SK-N-SH treated with all-trans-retinoic acid at 6 μM for 48 hours (cell line): ENCODE measurements around the gene ENDOG.

ENCODE experiments used
- ATAC-seq: fragments of 200-7000 bp; cut with Tn5 transposase; 3 replicates; pipeline ENCODE4 v1.9.1; 2020; ENCODE audit warnings: mild to moderate bottlenecking, moderate library complexity
- ARNTL ChIP-seq: fragments of 450-650 bp; formaldehyde crosslinking; IDR thresholded peaks from 2 replicates; pipeline ENCODE4 v1.5.0; 2020; ENCODE audit warnings: low read depth, mild to moderate bottlenecking, moderate library complexity, borderline replicate concordance
- BACH2 ChIP-seq: fragments of 250-450 bp; sonication (Bioruptor Pico); IDR thresholded peaks from 2 replicates; pipeline ENCODE4 v1.9.0; 2021; ENCODE audit warnings: mild to moderate bottlenecking, borderline replicate concordance
- CSDC2 ChIP-seq: fragments of 250-450 bp; sonication (Bioruptor Pico); IDR thresholded peaks from 2 replicates; pipeline ENCODE4 v1.5.0; 2020; ENCODE audit warnings: mild to moderate bottlenecking, moderate library complexity
- ESRRG ChIP-seq: fragments of 250-450 bp; sonication (Bioruptor Pico); IDR thresholded peaks from 2 replicates; pipeline ENCODE4 v1.6.1; 2021; ENCODE audit warnings: mild to moderate bottlenecking
- GLIS3 ChIP-seq: fragments of 250-450 bp; sonication (Bioruptor Pico); IDR thresholded peaks from 2 replicates; pipeline ENCODE4 v1.5.0; 2020; ENCODE audit warnings: mild to moderate bottlenecking, moderate library complexity
- ISL1 ChIP-seq: fragments of 250-450 bp; sonication (Bioruptor Pico); IDR thresholded peaks from 2 replicates; pipeline ENCODE4 v2.1.2; 2022; ENCODE audit warnings: mild to moderate bottlenecking, moderate library complexity
- OSR1 ChIP-seq: fragments of 250-450 bp; sonication (Bioruptor Pico); IDR thresholded peaks from 2 replicates; pipeline ENCODE4 v1.8.0; 2022; ENCODE audit warnings: moderate library complexity, mild to moderate bottlenecking, inconsistent platforms
- POU6F1 ChIP-seq: fragments of 250-450 bp; sonication (Bioruptor Pico); IDR thresholded peaks from 2 replicates; pipeline ENCODE4 v1.8.0; 2021; ENCODE audit warnings: low read depth, mild to moderate bottlenecking, moderate library complexity, borderline replicate concordance
- PPARA ChIP-seq: fragments of 250-450 bp; sonication (Bioruptor Pico); IDR thresholded peaks from 2 replicates; pipeline ENCODE4 v1.5.0; 2020; ENCODE audit warnings: mild to moderate bottlenecking, borderline replicate concordance
- RARB ChIP-seq: fragments of 250-450 bp; sonication (Bioruptor Pico); IDR thresholded peaks from 2 replicates; pipeline ENCODE4 v1.8.0; 2021; ENCODE audit warnings: mild to moderate bottlenecking, moderate library complexity
- TCF4 ChIP-seq: fragments of 250-450 bp; sonication (Bioruptor Pico); IDR thresholded peaks from 2 replicates; pipeline ENCODE4 v1.8.0; 2021; ENCODE audit warnings: mild to moderate bottlenecking, moderate library complexity, borderline replicate concordance
- ZFP3 ChIP-seq: fragments of 250-450 bp; sonication (Bioruptor Pico); IDR thresholded peaks from 2 replicates; pipeline ENCODE4 v1.5.0; 2020; ENCODE audit warnings: mild to moderate bottlenecking, moderate library complexity
- ZFP30 ChIP-seq: fragments of 450-650 bp; formaldehyde crosslinking; IDR thresholded peaks from 2 replicates; pipeline ENCODE4 v1.5.0; 2022; ENCODE audit warnings: mild to moderate bottlenecking, moderate library complexity
- ZNF565 ChIP-seq: fragments of 450-650 bp; formaldehyde crosslinking; conservative IDR thresholded peaks from 2 replicates; pipeline ENCODE4 v1.5.0; 2020; ENCODE audit warnings: low read depth, mild to moderate bottlenecking, moderate library complexity
- ZNF70 ChIP-seq: fragments of 450-650 bp; formaldehyde crosslinking; IDR thresholded peaks from 2 replicates; pipeline ENCODE4 v1.5.0; 2020; ENCODE audit warnings: mild to moderate bottlenecking, moderate library complexity
- ZNF8 ChIP-seq: fragments of 450-650 bp; formaldehyde crosslinking; IDR thresholded peaks from 2 replicates; pipeline ENCODE4 v1.5.0; 2020; ENCODE audit warnings: mild to moderate bottlenecking, moderate library complexity
- TF ChIP-seq, protein P1 (sequence below): fragments of 250-450 bp; sonication (Bioruptor Pico); IDR thresholded peaks from 2 replicates; pipeline ENCODE4 v1.5.0; 2020; ENCODE audit warnings: mild to moderate bottlenecking, moderate library complexity
- TF ChIP-seq, protein P2 (sequence below): fragments of 250-450 bp; sonication (Bioruptor Pico); IDR thresholded peaks from 2 replicates; pipeline ENCODE4 v1.5.1; 2020; ENCODE audit warnings: low read depth, mild to moderate bottlenecking, moderate library complexity
- TF ChIP-seq, protein P3 (sequence below): fragments of 250-450 bp; sonication (Bioruptor Pico); IDR thresholded peaks from 2 replicates; pipeline ENCODE4 v1.8.0; 2020; ENCODE audit warnings: mild to moderate bottlenecking, moderate library complexity, borderline replicate concordance
- TF ChIP-seq, protein P4 (sequence below): fragments of 250-450 bp; sonication (Bioruptor Pico); IDR thresholded peaks from 2 replicates; pipeline ENCODE4 v1.5.1; 2021; ENCODE audit warnings: mild to moderate bottlenecking, moderate library complexity

Gene ENDOG

GRCh38 chr9:128835246-128836210 is 17.2 kb downstream of the ENDOG start:
- TF ChIP-seq POU6F1 (CRISPR knock-in tag) (no peak), ZFP3 (CRISPR knock-in tag) (no peak), ISL1 (CRISPR knock-in tag) (no peak), ZNF70 (CRISPR knock-in tag) (no peak), RARB (CRISPR knock-in tag) (no peak), CSDC2 (CRISPR knock-in tag) (no peak), ZNF565 (CRISPR knock-in tag) (no peak), ARNTL (CRISPR knock-in tag) (no peak), OSR1 (CRISPR knock-in tag) (no peak)
- TF ChIP-seq, protein P1, sequence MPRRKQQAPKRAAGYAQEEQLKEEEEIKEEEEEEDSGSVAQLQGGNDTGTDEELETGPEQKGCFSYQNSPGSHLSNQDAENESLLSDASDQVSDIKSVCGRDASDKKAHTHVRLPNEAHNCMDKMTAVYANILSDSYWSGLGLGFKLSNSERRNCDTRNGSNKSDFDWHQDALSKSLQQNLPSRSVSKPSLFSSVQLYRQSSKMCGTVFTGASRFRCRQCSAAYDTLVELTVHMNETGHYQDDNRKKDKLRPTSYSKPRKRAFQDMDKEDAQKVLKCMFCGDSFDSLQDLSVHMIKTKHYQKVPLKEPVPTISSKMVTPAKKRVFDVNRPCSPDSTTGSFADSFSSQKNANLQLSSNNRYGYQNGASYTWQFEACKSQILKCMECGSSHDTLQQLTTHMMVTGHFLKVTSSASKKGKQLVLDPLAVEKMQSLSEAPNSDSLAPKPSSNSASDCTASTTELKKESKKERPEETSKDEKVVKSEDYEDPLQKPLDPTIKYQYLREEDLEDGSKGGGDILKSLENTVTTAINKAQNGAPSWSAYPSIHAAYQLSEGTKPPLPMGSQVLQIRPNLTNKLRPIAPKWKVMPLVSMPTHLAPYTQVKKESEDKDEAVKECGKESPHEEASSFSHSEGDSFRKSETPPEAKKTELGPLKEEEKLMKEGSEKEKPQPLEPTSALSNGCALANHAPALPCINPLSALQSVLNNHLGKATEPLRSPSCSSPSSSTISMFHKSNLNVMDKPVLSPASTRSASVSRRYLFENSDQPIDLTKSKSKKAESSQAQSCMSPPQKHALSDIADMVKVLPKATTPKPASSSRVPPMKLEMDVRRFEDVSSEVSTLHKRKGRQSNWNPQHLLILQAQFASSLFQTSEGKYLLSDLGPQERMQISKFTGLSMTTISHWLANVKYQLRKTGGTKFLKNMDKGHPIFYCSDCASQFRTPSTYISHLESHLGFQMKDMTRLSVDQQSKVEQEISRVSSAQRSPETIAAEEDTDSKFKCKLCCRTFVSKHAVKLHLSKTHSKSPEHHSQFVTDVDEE (CRISPR knock-in tag) = no peak
- TF ChIP-seq, protein P2, sequence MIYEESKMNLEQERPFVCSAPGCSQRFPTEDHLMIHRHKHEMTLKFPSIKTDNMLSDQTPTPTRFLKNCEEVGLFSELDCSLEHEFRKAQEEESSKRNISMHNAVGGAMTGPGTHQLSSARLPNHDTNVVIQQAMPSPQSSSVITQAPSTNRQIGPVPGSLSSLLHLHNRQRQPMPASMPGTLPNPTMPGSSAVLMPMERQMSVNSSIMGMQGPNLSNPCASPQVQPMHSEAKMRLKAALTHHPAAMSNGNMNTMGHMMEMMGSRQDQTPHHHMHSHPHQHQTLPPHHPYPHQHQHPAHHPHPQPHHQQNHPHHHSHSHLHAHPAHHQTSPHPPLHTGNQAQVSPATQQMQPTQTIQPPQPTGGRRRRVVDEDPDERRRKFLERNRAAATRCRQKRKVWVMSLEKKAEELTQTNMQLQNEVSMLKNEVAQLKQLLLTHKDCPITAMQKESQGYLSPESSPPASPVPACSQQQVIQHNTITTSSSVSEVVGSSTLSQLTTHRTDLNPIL (CRISPR knock-in tag) = no peak
- TF ChIP-seq, protein P3, sequence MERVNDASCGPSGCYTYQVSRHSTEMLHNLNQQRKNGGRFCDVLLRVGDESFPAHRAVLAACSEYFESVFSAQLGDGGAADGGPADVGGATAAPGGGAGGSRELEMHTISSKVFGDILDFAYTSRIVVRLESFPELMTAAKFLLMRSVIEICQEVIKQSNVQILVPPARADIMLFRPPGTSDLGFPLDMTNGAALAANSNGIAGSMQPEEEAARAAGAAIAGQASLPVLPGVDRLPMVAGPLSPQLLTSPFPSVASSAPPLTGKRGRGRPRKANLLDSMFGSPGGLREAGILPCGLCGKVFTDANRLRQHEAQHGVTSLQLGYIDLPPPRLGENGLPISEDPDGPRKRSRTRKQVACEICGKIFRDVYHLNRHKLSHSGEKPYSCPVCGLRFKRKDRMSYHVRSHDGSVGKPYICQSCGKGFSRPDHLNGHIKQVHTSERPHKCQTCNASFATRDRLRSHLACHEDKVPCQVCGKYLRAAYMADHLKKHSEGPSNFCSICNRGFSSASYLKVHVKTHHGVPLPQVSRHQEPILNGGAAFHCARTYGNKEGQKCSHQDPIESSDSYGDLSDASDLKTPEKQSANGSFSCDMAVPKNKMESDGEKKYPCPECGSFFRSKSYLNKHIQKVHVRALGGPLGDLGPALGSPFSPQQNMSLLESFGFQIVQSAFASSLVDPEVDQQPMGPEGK = no peak
- TF ChIP-seq, all 23 proteins: peak for 0
- ATAC-seq = no peak

- TF ChIP-seq ISL1 (CRISPR knock-in tag) (no peak), ZNF70 (CRISPR knock-in tag) (no peak), TCF4 (CRISPR knock-in tag) (no peak), RARB (CRISPR knock-in tag) (no peak), ESRRG (no peak), POU6F1 (CRISPR knock-in tag) (no peak), CSDC2 (CRISPR knock-in tag) (no peak), OSR1 (CRISPR knock-in tag) (no peak), BACH2 (CRISPR knock-in tag) (no peak), ARNTL (CRISPR knock-in tag) (no peak), GLIS3 (CRISPR knock-in tag) (no peak), ZFP30 (CRISPR knock-in tag) (no peak), PPARA (CRISPR knock-in tag) (no peak), ZNF8 (CRISPR knock-in tag) (no peak)
- TF ChIP-seq, protein P4, sequence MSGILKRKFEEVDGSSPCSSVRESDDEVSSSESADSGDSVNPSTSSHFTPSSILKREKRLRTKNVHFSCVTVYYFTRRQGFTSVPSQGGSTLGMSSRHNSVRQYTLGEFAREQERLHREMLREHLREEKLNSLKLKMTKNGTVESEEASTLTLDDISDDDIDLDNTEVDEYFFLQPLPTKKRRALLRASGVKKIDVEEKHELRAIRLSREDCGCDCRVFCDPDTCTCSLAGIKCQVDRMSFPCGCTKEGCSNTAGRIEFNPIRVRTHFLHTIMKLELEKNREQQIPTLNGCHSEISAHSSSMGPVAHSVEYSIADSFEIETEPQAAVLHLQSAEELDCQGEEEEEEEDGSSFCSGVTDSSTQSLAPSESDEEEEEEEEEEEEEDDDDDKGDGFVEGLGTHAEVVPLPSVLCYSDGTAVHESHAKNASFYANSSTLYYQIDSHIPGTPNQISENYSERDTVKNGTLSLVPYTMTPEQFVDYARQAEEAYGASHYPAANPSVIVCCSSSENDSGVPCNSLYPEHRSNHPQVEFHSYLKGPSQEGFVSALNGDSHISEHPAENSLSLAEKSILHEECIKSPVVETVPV (CRISPR knock-in tag) = no peak
- TF ChIP-seq, protein P1 (CRISPR knock-in tag) = no peak
- TF ChIP-seq, protein P2 (CRISPR knock-in tag) = no peak
- no peak for ATAC-seq
These were observed 18.3 kb downstream of the ENDOG start for GRCh38 chr9:128836509-128837145.
